ENCODE data around the gene LDAH.

LDAH gene

GRCh38 chr2:20725782-20726181 is 97.1 kb downstream of the LDAH start:
- Histone ChIP-seq H3K4me1 (ENCODE audit: control insufficient read depth in 2 of 2, insufficient read depth in 1 of 2, low read depth in 1 of 2, low read length in 2 of 2) (peaks cover 6 to 14% of the 10 kb centered on the region in 2 donors), H2AK5ac (ENCODE audit: low read depth, low read length) (no peak overlapping the region), H3K23ac (ENCODE audit: low read depth, low read length, poor library complexity) (no peak overlapping the region), H3K27ac (replicated peaks; ENCODE audit: low read length) (no peak overlapping the region), H3K14ac (ENCODE audit: low read length) (no peak overlapping the region), H3K18ac (ENCODE audit: low read length) (no peak overlapping the region), H3K36me3 (replicated peaks in 1 of 2; ENCODE audit: control insufficient read depth in 2 of 2, insufficient read depth in 2 of 2, low read length in 2 of 2) (peaks cover 1 to 51% of the 10 kb centered on the region in 2 donors), H4K8ac (ENCODE audit: low read depth, low read length) (no peak overlapping the region), H3K79me1 (ENCODE audit: low read depth, low read length) (no peaks in the 10 kb centered on the region), H3K27me3 (ENCODE audit: control insufficient read depth in 3 of 3, insufficient read depth in 3 of 3, low read depth in 1 of 3, low read length in 3 of 3) (no peaks in the 10 kb centered on the region), H2AFZ (ENCODE audit: low read length) (no peak overlapping the region), H3K9ac (ENCODE audit: low read depth, low read length, poor library complexity) (no peak overlapping the region), H3K4me2 (ENCODE audit: insufficient read depth, low read length, poor library complexity, severe bottlenecking) (no peak overlapping the region), H2BK12ac (ENCODE audit: low read length) (no peak overlapping the region), H2BK5ac (ENCODE audit: low read length) (no peak overlapping the region), H3K4ac (ENCODE audit: low read length) (no peak overlapping the region), H2BK120ac (ENCODE audit: low read depth, low read length) (no peak overlapping the region), H2BK15ac (ENCODE audit: low read length) (no peak overlapping the region), H3K9me3 (replicated peaks in 1 of 2; ENCODE audit: control insufficient read depth in 2 of 2, insufficient read depth in 1 of 2, low read depth in 1 of 2, low read length in 2 of 2) (peaks cover 0 to 5% of the 10 kb centered on the region in 2 donors), H3K4me3 (ENCODE audit: low read length in 2 of 2) (no peak overlapping the region), H4K91ac (ENCODE audit: low read depth, low read length, poor library complexity) (no peak overlapping the region)
- WGBS, 2 donors (ENCODE audit: extremely low coverage in 2 of 2, insufficient read length in 2 of 2, insufficient replicate concordance in 1 of 2) = no CpG with 5 or more reads among the region's 2 CpGs
- no peak for DNase-seq (ENCODE audit: low spot score)

- Histone ChIP-seq H3K9ac (ENCODE audit: low read depth, low read length, poor library complexity) (no peak overlapping the region), H3K36me3 (replicated peaks in 1 of 2; ENCODE audit: control insufficient read depth in 2 of 2, insufficient read depth in 2 of 2, low read length in 2 of 2) (peaks cover 1 to 42% of the 10 kb centered on the region in 2 donors), H2BK12ac (ENCODE audit: low read length) (no peak overlapping the region), H3K9me3 (replicated peaks in 1 of 2; ENCODE audit: control insufficient read depth in 2 of 2, insufficient read depth in 1 of 2, low read depth in 1 of 2, low read length in 2 of 2) (peaks cover 0 to 11% of the 10 kb centered on the region in 2 donors), H3K18ac (ENCODE audit: low read length) (no peak overlapping the region), H2AK5ac (ENCODE audit: low read depth, low read length) (no peak overlapping the region), H3K27me3 (ENCODE audit: control insufficient read depth in 3 of 3, insufficient read depth in 3 of 3, low read depth in 1 of 3, low read length in 3 of 3) (no peaks in the 10 kb centered on the region), H3K4me1 (ENCODE audit: control insufficient read depth in 2 of 2, insufficient read depth in 1 of 2, low read depth in 1 of 2, low read length in 2 of 2) (peaks cover 6 to 14% of the 10 kb centered on the region in 2 donors), H3K4me2 (ENCODE audit: insufficient read depth, low read length, poor library complexity, severe bottlenecking) (no peak overlapping the region), H3K4ac (ENCODE audit: low read length) (no peak overlapping the region), H3K27ac (replicated peaks; ENCODE audit: low read length) (no peak overlapping the region), H2AFZ (ENCODE audit: low read length) (no peak overlapping the region), H3K4me3 (ENCODE audit: low read length in 2 of 2) (no peak overlapping the region), H3K79me1 (ENCODE audit: low read depth, low read length) (no peaks in the 10 kb centered on the region), H2BK5ac (ENCODE audit: low read length) (no peak overlapping the region), H3K14ac (ENCODE audit: low read length) (no peak overlapping the region), H4K8ac (ENCODE audit: low read depth, low read length) (no peak overlapping the region), H2BK120ac (ENCODE audit: low read depth, low read length) (no peak overlapping the region), H4K91ac (ENCODE audit: low read depth, low read length, poor library complexity) (no peak overlapping the region), H3K23ac (ENCODE audit: low read depth, low read length, poor library complexity) (no peak overlapping the region), H2BK15ac (ENCODE audit: low read length) (no peak overlapping the region)
- WGBS, 2 donors (ENCODE audit: extremely low coverage in 2 of 2, insufficient read length in 2 of 2, insufficient replicate concordance in 1 of 2) = no CpG with 5 or more reads among the region's 3 CpGs
- DNase-seq (ENCODE audit: low spot score) = no peak
Measured at GRCh38 chr2:20724500-20725053, 98.3 kb downstream of the LDAH start.

GRCh38 chr2:20723543-20723942 is 99.4 kb downstream of the LDAH start:
- peaks cover 0 to 12% of the 10 kb centered on the region in 2 donors for H3K9me3 ChIP-seq (replicated peaks in 1 of 2; ENCODE audit: control insufficient read depth in 2 of 2, insufficient read depth in 1 of 2, low read depth in 1 of 2, low read length in 2 of 2)
- H3K23ac ChIP-seq (ENCODE audit: low read depth, low read length, poor library complexity) = no peak overlapping the region
- peaks cover 6 to 9% of the 10 kb centered on the region in 2 donors for H3K4me1 ChIP-seq (ENCODE audit: control insufficient read depth in 2 of 2, insufficient read depth in 1 of 2, low read depth in 1 of 2, low read length in 2 of 2)
- H4K91ac ChIP-seq (ENCODE audit: low read depth, low read length, poor library complexity) = no peak overlapping the region
- no peak overlapping the region for H3K4me3 ChIP-seq (ENCODE audit: low read length in 2 of 2)
- H2BK12ac ChIP-seq (ENCODE audit: low read length) = no peak overlapping the region
- H4K8ac ChIP-seq (ENCODE audit: low read depth, low read length) = no peak overlapping the region
- H2BK120ac ChIP-seq (ENCODE audit: low read depth, low read length) = no peak overlapping the region
- DNase-seq (ENCODE audit: low spot score) = no peak
- no peaks in the 10 kb centered on the region for H3K27me3 ChIP-seq (ENCODE audit: control insufficient read depth in 3 of 3, insufficient read depth in 3 of 3, low read depth in 1 of 3, low read length in 3 of 3)
- no peak overlapping the region for H2AK5ac ChIP-seq (ENCODE audit: low read depth, low read length)
- H3K4ac ChIP-seq (ENCODE audit: low read length) = no peak overlapping the region
- H2AFZ ChIP-seq (ENCODE audit: low read length) = no peak overlapping the region
- H3K18ac ChIP-seq (ENCODE audit: low read length) = no peak overlapping the region
- no peaks in the 10 kb centered on the region for H3K79me1 ChIP-seq (ENCODE audit: low read depth, low read length)
- no peak overlapping the region for H3K14ac ChIP-seq (ENCODE audit: low read length)
- no peak overlapping the region for H2BK5ac ChIP-seq (ENCODE audit: low read length)
- H3K27ac ChIP-seq (replicated peaks; ENCODE audit: low read length) = no peak overlapping the region
- no peak overlapping the region for H3K4me2 ChIP-seq (ENCODE audit: insufficient read depth, low read length, poor library complexity, severe bottlenecking)
- no peak overlapping the region for H3K9ac ChIP-seq (ENCODE audit: low read depth, low read length, poor library complexity)
- no peak overlapping the region for H2BK15ac ChIP-seq (ENCODE audit: low read length)
- peaks cover 1 to 42% of the 10 kb centered on the region in 2 donors for H3K36me3 ChIP-seq (replicated peaks in 1 of 2; ENCODE audit: control insufficient read depth in 2 of 2, insufficient read depth in 2 of 2, low read length in 2 of 2)

- Histone ChIP-seq H3K9me3 (replicated peaks in 1 of 2; ENCODE audit: control insufficient read depth in 2 of 2, insufficient read depth in 1 of 2, low read depth in 1 of 2, low read length in 2 of 2) (peaks cover 0 to 13% of the 10 kb centered on the region in 2 donors), H3K4ac (ENCODE audit: low read length) (no peak overlapping the region), H3K27me3 (ENCODE audit: control insufficient read depth in 3 of 3, insufficient read depth in 3 of 3, low read depth in 1 of 3, low read length in 3 of 3) (no peaks in the 10 kb centered on the region), H3K4me3 (ENCODE audit: low read length in 2 of 2) (no peak overlapping the region), H4K8ac (ENCODE audit: low read depth, low read length) (no peak overlapping the region), H3K36me3 (replicated peaks in 1 of 2; ENCODE audit: control insufficient read depth in 2 of 2, insufficient read depth in 2 of 2, low read length in 2 of 2) (peaks cover 1 to 42% of the 10 kb centered on the region in 2 donors), H3K23ac (ENCODE audit: low read depth, low read length, poor library complexity) (no peak overlapping the region), H2AFZ (ENCODE audit: low read length) (no peak overlapping the region), H2AK5ac (ENCODE audit: low read depth, low read length) (no peak overlapping the region), H2BK15ac (ENCODE audit: low read length) (no peak overlapping the region), H3K79me1 (ENCODE audit: low read depth, low read length) (no peaks in the 10 kb centered on the region), H3K9ac (ENCODE audit: low read depth, low read length, poor library complexity) (no peak overlapping the region), H2BK5ac (ENCODE audit: low read length) (no peak overlapping the region), H2BK120ac (ENCODE audit: low read depth, low read length) (no peak overlapping the region), H3K27ac (replicated peaks; ENCODE audit: low read length) (no peak overlapping the region), H2BK12ac (ENCODE audit: low read length) (no peak overlapping the region), H3K4me1 (ENCODE audit: control insufficient read depth in 2 of 2, insufficient read depth in 1 of 2, low read depth in 1 of 2, low read length in 2 of 2) (peaks cover 0 to under 1% of the 10 kb centered on the region in 2 donors), H3K18ac (ENCODE audit: low read length) (no peak overlapping the region), H3K4me2 (ENCODE audit: insufficient read depth, low read length, poor library complexity, severe bottlenecking) (no peak overlapping the region), H3K14ac (ENCODE audit: low read length) (no peak overlapping the region), H4K91ac (ENCODE audit: low read depth, low read length, poor library complexity) (no peak overlapping the region)
- no CpG with 5 or more reads among the region's 1 CpG for WGBS, 2 donors (ENCODE audit: extremely low coverage in 2 of 2, insufficient read length in 2 of 2, insufficient replicate concordance in 1 of 2)
- DNase-seq (ENCODE audit: low spot score) = no peak
Measured at GRCh38 chr2:20722592-20723240, 100.2 kb downstream of the LDAH start.
